Natural killer cell (primary cell): ENCODE measurements around the gene MEAF6. TPM values are rescaled to one million over a fixed set of nuclear protein-coding genes. Genes with fewer than 3 reads are reported as not detected.
"Not testable (repeated sequence)": the region's sequence is repeated elsewhere in the genome, so short reads cannot be mapped to it uniquely, and the experiment has no call there.

Experiments
- ATAC-seq, 3 donors: fragments of 150-1000 bp in 2 of 3; fragments of 200-7000 bp in 1 of 3; cut with Tn5 transposase; 1 replicate in 1 of 3; 2 replicates in 2 of 3; pipeline ENCODE4 v1.10.0; 2021; ENCODE audit warnings: mild to moderate bottlenecking in 2 of 3, moderate library complexity in 2 of 3
- DNase-seq, 2 donors: peaks; one replicate each; pipeline versions ENCODE4 v3.0.0 to v3.0.0-alpha.2; 2013 to 2021; ENCODE audit warnings: mixed read lengths in 1 of 2
- H3K27ac ChIP-seq: one replicate; pipeline ENCODE4 v1.5.1; 2013; ENCODE audit warnings: mild to moderate bottlenecking, low read length
- H3K27me3 ChIP-seq: one replicate; pipeline ENCODE4 v1.6.1; 2013; ENCODE audit warnings: low read length; ENCODE audit not compliant: control insufficient read depth, insufficient read depth
- H3K36me3 ChIP-seq: one replicate; pipeline ENCODE4 v1.6.1; 2013; ENCODE audit warnings: low read length; ENCODE audit not compliant: control insufficient read depth, insufficient read depth
- H3K4me1 ChIP-seq: one replicate; pipeline ENCODE4 v1.6.1; 2013; ENCODE audit warnings: low read length; ENCODE audit not compliant: control insufficient read depth, insufficient read depth
- H3K4me3 ChIP-seq: one replicate; pipeline ENCODE4 v1.5.1; 2013; ENCODE audit warnings: low read length
- H3K9me3 ChIP-seq: one replicate; pipeline ENCODE4 v1.6.1; 2013; ENCODE audit warnings: low read length; ENCODE audit not compliant: control insufficient read depth, insufficient read depth
- H3K27ac Mint-ChIP-seq, 2 donors: one replicate each; pipeline ENCODE4 v1.8.0; 2022; ENCODE audit warnings: mild to moderate bottlenecking in 2 of 2, mixed read lengths in 2 of 2, moderate library complexity in 1 of 2
- H3K27me3 Mint-ChIP-seq, 2 donors: one replicate each; pipeline ENCODE4 v1.8.0; 2022; ENCODE audit warnings: low read depth in 2 of 2, mixed read lengths in 2 of 2
- H3K36me3 Mint-ChIP-seq: one replicate; pipeline ENCODE4 v1.8.0; 2022; ENCODE audit warnings: mixed read lengths
- H3K4me1 Mint-ChIP-seq, 2 donors: one replicate each; pipeline ENCODE4 v1.8.0; 2022; ENCODE audit warnings: mixed read lengths in 2 of 2
- H3K4me3 Mint-ChIP-seq: one replicate; pipeline ENCODE4 v1.8.0; 2022; ENCODE audit warnings: mild to moderate bottlenecking, moderate library complexity, mixed read lengths
- H3K9me3 Mint-ChIP-seq, 2 donors: one replicate each; pipeline ENCODE4 v1.8.0; 2022; ENCODE audit warnings: mixed read lengths in 2 of 2
- WGBS: methylation state at CpG from one replicate; pipeline ENCODE4 v1.1.7; 2013; ENCODE audit warnings: missing lambda C conversion rate; ENCODE audit not compliant: insufficient coverage; 5-methylcytosine and 5-hydroxymethylcytosine counted together
- intact Hi-C: fragments of 100-400 bp; cut with micrococcal nuclease; formaldehyde crosslinking; loops from one replicate; pipeline ENCODE4 v1.14.2; 2022
- total RNA-seq, 4 donors: library from RNA; stranded (reverse); fragments of 120-200 nt in 1 of 4; gene quantifications; one replicate each; pipeline versions ENCODE4 v1.2.3 to v1.2.4, GENCODE V29; 2013 to 2022
- TF ChIP-seq, protein P1 (sequence below): fragments of 200-600 bp; IDR thresholded peaks from one replicate; pipeline ENCODE4 v1.8.0; 2022; ENCODE audit warnings: antibody characterized with exemption

Gene MEAF6
- total RNA-seq, 3 donors from 2014 or later (not counting 1 experiment from before 2014, with no cell fraction given), result 63.9 to 78.7 (median 69.0) TPM

DNA sequence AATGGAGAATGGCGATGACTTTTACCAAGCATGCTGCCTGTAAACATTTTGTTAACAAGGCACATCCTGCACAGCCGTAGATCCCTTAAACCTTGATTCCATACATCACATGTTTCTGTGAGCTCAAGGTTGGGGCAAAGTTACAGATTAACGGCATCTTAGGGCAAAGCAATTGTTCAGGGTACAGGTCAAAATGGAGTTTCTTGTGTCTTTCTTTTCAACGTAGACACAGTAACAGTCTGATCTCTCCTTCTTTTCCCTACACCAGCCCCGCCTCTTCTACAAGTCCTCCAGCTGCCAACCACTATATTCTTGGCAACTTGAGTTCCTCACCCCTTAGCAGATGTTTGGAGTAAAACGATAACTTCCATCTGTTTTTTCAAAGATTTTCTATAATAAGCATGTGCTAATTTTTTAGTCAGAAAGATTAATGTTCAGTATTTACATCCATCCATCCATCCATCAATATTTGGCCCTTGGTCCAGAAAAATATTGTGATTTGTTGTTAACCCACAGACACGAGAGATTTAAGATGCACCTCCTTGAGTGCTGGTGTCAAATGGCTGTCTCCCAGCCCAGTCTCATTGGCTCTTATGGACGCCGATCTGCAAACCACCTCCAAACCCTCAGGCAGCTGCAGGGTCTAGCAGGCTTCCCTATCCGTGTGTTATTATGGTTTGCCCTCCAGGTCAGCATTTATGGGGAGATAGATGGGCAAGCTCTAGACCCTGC lies 46.0 kb upstream of the MEAF6 start:
- Mint-ChIP-seq H3K9me3 (no peaks in the 10 kb centered on the region), H3K4me3 (no peak overlapping the region), H3K4me1 (no peaks in the 10 kb centered on the region), H3K27ac (no peak overlapping the region), H3K27me3 (peaks cover 0 to 2% of the 10 kb centered on the region in 2 donors), H3K36me3 (peaks cover 5% of the 10 kb centered on the region)
- Histone ChIP-seq H3K36me3 (peaks cover 10% of the 10 kb centered on the region), H3K27me3 (no peaks in the 10 kb centered on the region), H3K9me3 (no peaks in the 10 kb centered on the region), H3K27ac (no peak overlapping the region), H3K4me3 (no peak overlapping the region), H3K4me1 (no peaks in the 10 kb centered on the region)
- ATAC-seq (no peak), DNase-seq (no peak)
- 84% methylated on average over 9 of the region's 10 CpGs for WGBS
- TF ChIP-seq, protein P1, sequence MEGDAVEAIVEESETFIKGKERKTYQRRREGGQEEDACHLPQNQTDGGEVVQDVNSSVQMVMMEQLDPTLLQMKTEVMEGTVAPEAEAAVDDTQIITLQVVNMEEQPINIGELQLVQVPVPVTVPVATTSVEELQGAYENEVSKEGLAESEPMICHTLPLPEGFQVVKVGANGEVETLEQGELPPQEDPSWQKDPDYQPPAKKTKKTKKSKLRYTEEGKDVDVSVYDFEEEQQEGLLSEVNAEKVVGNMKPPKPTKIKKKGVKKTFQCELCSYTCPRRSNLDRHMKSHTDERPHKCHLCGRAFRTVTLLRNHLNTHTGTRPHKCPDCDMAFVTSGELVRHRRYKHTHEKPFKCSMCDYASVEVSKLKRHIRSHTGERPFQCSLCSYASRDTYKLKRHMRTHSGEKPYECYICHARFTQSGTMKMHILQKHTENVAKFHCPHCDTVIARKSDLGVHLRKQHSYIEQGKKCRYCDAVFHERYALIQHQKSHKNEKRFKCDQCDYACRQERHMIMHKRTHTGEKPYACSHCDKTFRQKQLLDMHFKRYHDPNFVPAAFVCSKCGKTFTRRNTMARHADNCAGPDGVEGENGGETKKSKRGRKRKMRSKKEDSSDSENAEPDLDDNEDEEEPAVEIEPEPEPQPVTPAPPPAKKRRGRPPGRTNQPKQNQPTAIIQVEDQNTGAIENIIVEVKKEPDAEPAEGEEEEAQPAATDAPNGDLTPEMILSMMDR, result no peak
- intact Hi-C loops, result no loop called here

- DNase-seq, H3K9me3 ChIP-seq, H3K4me3 Mint-ChIP-seq, H3K9me3 Mint-ChIP-seq, H3K27ac ChIP-seq, H3K27me3 ChIP-seq, H3K4me3 ChIP-seq, intact Hi-C loops, H3K36me3 ChIP-seq, H3K4me1 Mint-ChIP-seq, H3K27me3 Mint-ChIP-seq, H3K27ac Mint-ChIP-seq, H3K36me3 Mint-ChIP-seq, ATAC-seq, H3K4me1 ChIP-seq: not testable (repeated sequence)
- WGBS, result 78% methylated on average over 12 of the region's 12 CpGs
Observed at GRCh38 chr1:37559957-37560379, 45.4 kb upstream of the MEAF6 start.

GRCh38 chr1:37559080-37559479 lies 44.5 kb upstream of the MEAF6 start:
- peaks cover 4% of the 10 kb centered on the region in 2 donors for H3K4me1 Mint-ChIP-seq
- no peak overlapping the region for H3K27ac Mint-ChIP-seq
- Histone ChIP-seq H3K36me3 (no peaks in the 10 kb centered on the region), H3K27ac (no peak overlapping the region), H3K4me3 (no peak overlapping the region), H3K4me1 (peaks cover 5% of the 10 kb centered on the region), H3K9me3 (no peaks in the 10 kb centered on the region), H3K27me3 (no peaks in the 10 kb centered on the region)
- TF ChIP-seq, protein P1, result no peak
- no peaks in the 10 kb centered on the region for H3K9me3 Mint-ChIP-seq
- no peaks in the 10 kb centered on the region for H3K36me3 Mint-ChIP-seq
- DNase-seq (no peak), ATAC-seq (no peak)
- intact Hi-C loops, result no loop called here
- no peak overlapping the region for H3K4me3 Mint-ChIP-seq
- WGBS, result 85% methylated on average over 6 of the region's 7 CpGs
- peaks cover 0 to 2% of the 10 kb centered on the region in 2 donors for H3K27me3 Mint-ChIP-seq

DNA sequence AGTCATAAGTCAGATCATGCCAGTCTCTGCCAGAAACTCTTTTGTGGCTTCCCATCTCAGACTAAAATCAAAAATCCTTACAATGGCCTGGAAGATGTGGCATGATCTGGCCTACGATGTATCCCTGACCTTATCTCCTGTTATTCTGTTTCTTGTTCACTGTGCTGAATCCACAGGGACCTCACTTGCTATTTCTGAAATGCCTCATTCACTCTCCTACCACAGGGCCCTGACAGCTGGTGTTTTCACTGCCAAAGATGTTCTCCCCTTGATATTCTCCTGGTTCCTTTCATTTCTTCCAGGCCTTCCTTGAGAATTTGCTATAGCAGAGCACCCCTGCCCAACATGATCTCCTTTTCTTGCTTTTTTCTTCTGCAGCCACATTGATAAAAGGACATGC lies 43.8 kb upstream of the MEAF6 start:
- H3K36me3 Mint-ChIP-seq, result no peaks in the 10 kb centered on the region
- WGBS, result 93% methylated on average over 1 of the region's 1 CpG

More for the DNA sequence above, 43.8 kb upstream of the MEAF6 start:
- Histone ChIP-seq H3K27me3 (no peaks in the 10 kb centered on the region), H3K9me3 (no peaks in the 10 kb centered on the region), H3K36me3 (no peaks in the 10 kb centered on the region), H3K4me1 (peaks cover 8% of the 10 kb centered on the region), H3K4me3 (no peak overlapping the region), H3K27ac (no peak overlapping the region)
- no peak overlapping the region for H3K4me3 Mint-ChIP-seq
- DNase-seq (no peak), ATAC-seq (no peak)
- intact Hi-C loops, result no loop called here
- H3K27me3 Mint-ChIP-seq, result peaks cover 0 to 2% of the 10 kb centered on the region in 2 donors
- TF ChIP-seq, protein P1, result no peak
- H3K9me3 Mint-ChIP-seq, result no peaks in the 10 kb centered on the region
- H3K4me1 Mint-ChIP-seq, result peaks cover 8 to 10% of the 10 kb centered on the region in 2 donors
- H3K27ac Mint-ChIP-seq, result no peak overlapping the region
